CD14-positive monocyte (primary cell): ENCODE data around the gene TMEM129. TPM values are rescaled to one million over a fixed set of nuclear protein-coding genes. Genes with fewer than 3 reads are reported as not detected.

Experiments used
- DNase-seq, 3 donors: peaks; one replicate each; pipeline ENCODE4 v3.0.0-alpha.2; 2011 to 2022
- H2AFZ ChIP-seq: 2 replicates; pipeline ENCODE4 v1.6.0; 2012; ENCODE audit warnings: mild to moderate bottlenecking, low read depth, low read length, inconsistent platforms; ENCODE audit not compliant: insufficient read depth, poor library complexity, severe bottlenecking
- H3K27ac ChIP-seq, 2 donors: 1 replicate in 1 of 2; 2 replicates in 1 of 2; pipeline ENCODE4 v1.5.1; 2012 to 2013; ENCODE audit warnings: low read length in 2 of 2, control low read depth in 1 of 2, inconsistent platforms in 1 of 2, low read depth in 1 of 2, mild to moderate bottlenecking in 1 of 2
- H3K27me3 ChIP-seq, 2 donors: one replicate each; pipeline versions ENCODE4 v1.6.0 to v1.6.1; 2011 to 2013; ENCODE audit warnings: low read length in 2 of 2; ENCODE audit not compliant: control insufficient read depth in 2 of 2, insufficient read depth in 2 of 2
- H3K36me3 ChIP-seq, 2 donors: replicated peaks in 1 of 2; 1 replicate in 1 of 2; 2 replicates in 1 of 2; pipeline versions ENCODE4 v1.5.1 to v1.6.1; 2012 to 2013; ENCODE audit warnings: low read length in 2 of 2, control low read depth in 1 of 2, inconsistent platforms in 1 of 2, mild to moderate bottlenecking in 1 of 2; ENCODE audit not compliant: insufficient read depth in 2 of 2, control insufficient read depth in 1 of 2
- H3K4me1 ChIP-seq, 2 donors: 1 replicate in 1 of 2; 2 replicates in 1 of 2; pipeline versions ENCODE4 v1.5.1 to v1.6.1; 2012 to 2013; ENCODE audit warnings: low read length in 2 of 2, control low read depth in 1 of 2, inconsistent platforms in 1 of 2, mild to moderate bottlenecking in 1 of 2, moderate library complexity in 1 of 2; ENCODE audit not compliant: insufficient read depth in 2 of 2, control insufficient read depth in 1 of 2
- H3K4me2 ChIP-seq: replicated peaks from 2 replicates; pipeline ENCODE3; 2012; ENCODE audit warnings: low read length, moderate library complexity, mild to moderate bottlenecking; ENCODE audit not compliant: poor library complexity, severe bottlenecking; ENCODE audit errors: extremely low read depth
- H3K4me3 ChIP-seq, 3 experiments: fragments of 200-600 bp in 1 of 3; sonication (generic) in 1 of 3; replicated peaks in 1 of 3; 1 replicate in 2 of 3; 2 replicates in 1 of 3; pipeline ENCODE4 v1.5.1; 2011 to 2013; ENCODE audit warnings: low read length in 3 of 3, mild to moderate bottlenecking in 3 of 3, control low read depth in 2 of 3, low read depth in 2 of 3, inconsistent platforms in 1 of 3, moderate library complexity in 1 of 3
- H3K79me2 ChIP-seq: 2 replicates; pipeline ENCODE4 v1.6.0; 2012; ENCODE audit warnings: mild to moderate bottlenecking, control low read depth, inconsistent platforms, low read length, moderate library complexity; ENCODE audit not compliant: insufficient read depth
- H3K9ac ChIP-seq: 2 replicates; pipeline ENCODE4 v1.6.0; 2017; ENCODE audit warnings: low read length, mild to moderate bottlenecking; ENCODE audit not compliant: insufficient read depth, poor library complexity, severe bottlenecking
- H3K9me3 ChIP-seq, 2 donors: replicated peaks in 1 of 2; 1 replicate in 1 of 2; 2 replicates in 1 of 2; pipeline versions ENCODE4 v1.5.1 to v1.6.1; 2012 to 2013; ENCODE audit warnings: low read length in 2 of 2, control low read depth in 1 of 2; ENCODE audit not compliant: control insufficient read depth in 1 of 2, insufficient read depth in 1 of 2
- H4K20me1 ChIP-seq: 2 replicates; pipeline ENCODE4 v1.6.0; 2012; ENCODE audit warnings: mild to moderate bottlenecking, low read length, control low read depth, moderate library complexity; ENCODE audit not compliant: insufficient read depth
- H3K27ac Mint-ChIP-seq, 7 donors: one replicate each; pipeline ENCODE4 v1.8.0; 2020; ENCODE audit warnings: mild to moderate bottlenecking in 7 of 7, mixed read lengths in 7 of 7, moderate library complexity in 6 of 7, inconsistent platforms in 2 of 7
- H3K27me3 Mint-ChIP-seq, 3 donors: one replicate each; pipeline ENCODE4 v1.8.0; 2021 to 2022; ENCODE audit warnings: low read depth in 3 of 3, mild to moderate bottlenecking in 3 of 3, mixed read lengths in 3 of 3, moderate library complexity in 3 of 3, inconsistent platforms in 1 of 3
- H3K36me3 Mint-ChIP-seq, 2 donors: one replicate each; pipeline ENCODE4 v1.8.0; 2020; ENCODE audit warnings: mixed read lengths in 2 of 2, inconsistent platforms in 1 of 2, mild to moderate bottlenecking in 1 of 2
- H3K4me1 Mint-ChIP-seq: one replicate; pipeline ENCODE4 v1.8.0; 2020; ENCODE audit warnings: mild to moderate bottlenecking, mixed read lengths
- H3K4me3 Mint-ChIP-seq, 2 donors: one replicate each; pipeline ENCODE4 v1.8.0; 2020; ENCODE audit warnings: mild to moderate bottlenecking in 2 of 2, mixed read lengths in 2 of 2, moderate library complexity in 1 of 2
- H3K9me3 Mint-ChIP-seq, 7 donors: one replicate each; pipeline ENCODE4 v1.8.0; 2020 to 2022; ENCODE audit warnings: mixed read lengths in 7 of 7, mild to moderate bottlenecking in 6 of 7, moderate library complexity in 6 of 7, inconsistent platforms in 2 of 7
- WGBS: methylation state at CpG from one replicate; pipeline ENCODE4 v1.1.5; 2013; ENCODE audit warnings: missing lambda C conversion rate; ENCODE audit not compliant: insufficient coverage; 5-methylcytosine and 5-hydroxymethylcytosine counted together
- intact Hi-C, 2 donors: fragments of 100-400 bp; cut with micrococcal nuclease; formaldehyde crosslinking; loops; one replicate each; pipeline versions ENCODE4 v1.15.0 to v1.15.1; 2023
- polyA plus RNA-seq, 3 donors: library from polyadenylated mRNA; depleted of rRNA in 1 of 3; unstranded in 2 of 3; stranded (reverse) in 1 of 3; fragments of 300-500 nt in 2 of 3; fragments of >200 nt in 1 of 3; fragmentation: Illumina TruSeq in 2 of 3; gene quantifications; 1 replicate in 2 of 3; 2 replicates in 1 of 3; pipeline ENCODE4 v1.2.3, GENCODE V29; 2012 to 2021
- TF ChIP-seq, protein P1 (sequence below): fragments of 200-600 bp; IDR thresholded peaks from one replicate; pipeline ENCODE4 v1.8.0; 2022; ENCODE audit warnings: antibody characterized with exemption, mild to moderate bottlenecking

Gene TMEM129
- polyA plus RNA-seq, 3 donors: 22.4 to 40.2 (median 24.1) TPM

GRCh38 chr4:1770245-1770644, 49.1 kb upstream of the TMEM129 start:
- no peaks in the 10 kb centered on the region for H3K36me3 ChIP-seq
- H2AFZ ChIP-seq: no peak overlapping the region
- TF ChIP-seq, protein P1, sequence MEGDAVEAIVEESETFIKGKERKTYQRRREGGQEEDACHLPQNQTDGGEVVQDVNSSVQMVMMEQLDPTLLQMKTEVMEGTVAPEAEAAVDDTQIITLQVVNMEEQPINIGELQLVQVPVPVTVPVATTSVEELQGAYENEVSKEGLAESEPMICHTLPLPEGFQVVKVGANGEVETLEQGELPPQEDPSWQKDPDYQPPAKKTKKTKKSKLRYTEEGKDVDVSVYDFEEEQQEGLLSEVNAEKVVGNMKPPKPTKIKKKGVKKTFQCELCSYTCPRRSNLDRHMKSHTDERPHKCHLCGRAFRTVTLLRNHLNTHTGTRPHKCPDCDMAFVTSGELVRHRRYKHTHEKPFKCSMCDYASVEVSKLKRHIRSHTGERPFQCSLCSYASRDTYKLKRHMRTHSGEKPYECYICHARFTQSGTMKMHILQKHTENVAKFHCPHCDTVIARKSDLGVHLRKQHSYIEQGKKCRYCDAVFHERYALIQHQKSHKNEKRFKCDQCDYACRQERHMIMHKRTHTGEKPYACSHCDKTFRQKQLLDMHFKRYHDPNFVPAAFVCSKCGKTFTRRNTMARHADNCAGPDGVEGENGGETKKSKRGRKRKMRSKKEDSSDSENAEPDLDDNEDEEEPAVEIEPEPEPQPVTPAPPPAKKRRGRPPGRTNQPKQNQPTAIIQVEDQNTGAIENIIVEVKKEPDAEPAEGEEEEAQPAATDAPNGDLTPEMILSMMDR: no peak
- Mint-ChIP-seq H3K27ac (no peak overlapping the region), H3K27me3 (peaks cover 15 to 54% (median 18%) of the 10 kb centered on the region in 3 donors), H3K36me3 (no peaks in the 10 kb centered on the region), H3K9me3 (peaks cover 0 to 3% (median 0%) of the 10 kb centered on the region in 7 donors), H3K4me3 (no peak overlapping the region), H3K4me1 (no peaks in the 10 kb centered on the region)
- intact Hi-C loops: no loop called here
- no peaks in the 10 kb centered on the region for H3K79me2 ChIP-seq
- no peak overlapping the region for H3K9ac ChIP-seq
- H3K4me2 ChIP-seq: no peak overlapping the region
- H3K4me1 ChIP-seq: no peaks in the 10 kb centered on the region
- no peaks in the 10 kb centered on the region for H3K9me3 ChIP-seq
- no peaks in the 10 kb centered on the region for H4K20me1 ChIP-seq
- WGBS: 76% methylated on average over 24 of the region's 33 CpGs
- DNase-seq: no peak
- H3K27me3 ChIP-seq: peaks cover 3 to 37% of the 10 kb centered on the region in 2 donors
- no peak overlapping the region for H3K4me3 ChIP-seq
- H3K27ac ChIP-seq: no peak overlapping the region

DNA sequence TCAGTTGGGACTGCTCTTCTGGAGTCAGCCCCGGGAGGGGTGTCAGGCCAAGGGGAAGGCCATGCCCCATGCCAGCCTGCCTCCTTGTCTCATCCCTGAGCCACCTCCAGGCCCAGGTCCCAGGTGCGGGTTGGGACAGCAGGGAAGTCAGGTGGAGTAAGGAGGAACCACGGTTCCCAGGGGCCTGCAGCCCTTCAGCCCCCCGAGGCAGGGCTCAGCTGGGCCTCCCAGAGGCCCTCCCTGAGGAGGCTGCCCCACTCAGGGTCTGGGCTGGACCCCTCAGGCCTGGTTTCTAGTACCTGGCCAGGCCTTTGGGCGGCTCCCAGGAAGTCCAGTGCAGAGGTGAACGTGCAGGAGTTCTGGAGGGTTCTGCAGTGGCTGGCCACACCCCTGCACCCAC, 48.6 kb upstream of the TMEM129 start:
- intact Hi-C loops: no loop called here
- no peak overlapping the region for H2AFZ ChIP-seq
- H3K27me3 ChIP-seq: peaks cover 3 to 39% of the 10 kb centered on the region in 2 donors
- no peak overlapping the region for H3K4me3 ChIP-seq
- H3K4me1 ChIP-seq: no peaks in the 10 kb centered on the region
- no peaks in the 10 kb centered on the region for H3K36me3 ChIP-seq
- H3K27ac ChIP-seq: no peak overlapping the region
- WGBS: 85% methylated on average over 6 of the region's 6 CpGs
- H3K4me3 Mint-ChIP-seq: no peak overlapping the region
- TF ChIP-seq, protein P1: no peak
- no peaks in the 10 kb centered on the region for H3K36me3 Mint-ChIP-seq
- peaks cover 15 to 59% (median 23%) of the 10 kb centered on the region in 3 donors for H3K27me3 Mint-ChIP-seq
- H4K20me1 ChIP-seq: no peaks in the 10 kb centered on the region
- H3K4me1 Mint-ChIP-seq: no peaks in the 10 kb centered on the region
- H3K79me2 ChIP-seq: no peaks in the 10 kb centered on the region
- peaks cover 0 to 3% (median 0%) of the 10 kb centered on the region in 7 donors for H3K9me3 Mint-ChIP-seq
- no peaks in the 10 kb centered on the region for H3K9me3 ChIP-seq
- H3K9ac ChIP-seq: no peak overlapping the region
- no peak overlapping the region for H3K4me2 ChIP-seq
- no peak for DNase-seq
- H3K27ac Mint-ChIP-seq: no peak overlapping the region
